Heart left ventricle (tissue), 16 donors: ENCODE data around the gene PFDN4. TPM values are rescaled to one million over a fixed set of nuclear protein-coding genes. Genes with fewer than 3 reads are reported as not detected.

ENCODE experiments used
- ATAC-seq, 4 donors: fragments of 200-7000 bp; cut with Tn5 transposase; one replicate each; pipeline ENCODE4 v1.9.1; 2020 to 2022; ENCODE audit warnings: moderate library complexity in 4 of 4, mild to moderate bottlenecking in 3 of 4, moderate number of reproducible peaks in 1 of 4
- DNase-seq, 5 donors: peaks; one replicate each; pipeline ENCODE4 v3.0.0-alpha.2; 2020
- H3K27ac ChIP-seq, 12 donors: fragments of 200-600 bp; sonication (generic) in 4 of 12; one replicate each; pipeline versions ENCODE4 v1.5.0 to v1.8.0; 2016 to 2022; ENCODE audit warnings: mild to moderate bottlenecking in 2 of 12
- H3K27me3 ChIP-seq, 9 donors: fragments of 200-600 bp; sonication (generic) in 2 of 9; one replicate each; pipeline versions ENCODE4 v1.5.1 to v1.8.0; 2016 to 2022; ENCODE audit warnings: mild to moderate bottlenecking in 3 of 9
- H3K36me3 ChIP-seq, 9 donors: fragments of 200-600 bp; sonication (generic) in 2 of 9; one replicate each; pipeline versions ENCODE4 v1.5.0 to v1.8.0; 2018 to 2022; ENCODE audit warnings: mild to moderate bottlenecking in 2 of 9
- H3K4me1 ChIP-seq, 12 donors: fragments of 200-600 bp; sonication (generic) in 4 of 12; one replicate each; pipeline versions ENCODE4 v1.5.0 to v1.8.0; 2016 to 2022; ENCODE audit warnings: mild to moderate bottlenecking in 3 of 12
- H3K4me3 ChIP-seq, 12 donors: fragments of 200-600 bp; sonication (generic) in 4 of 12; one replicate each; pipeline versions ENCODE4 v1.5.0 to v1.8.0; 2017 to 2022; ENCODE audit warnings: mild to moderate bottlenecking in 9 of 12, moderate library complexity in 4 of 12
- H3K9me3 ChIP-seq, 12 donors: fragments of 200-600 bp; sonication (generic) in 4 of 12; one replicate each; pipeline versions ENCODE4 v1.5.0 to v1.8.0; 2016 to 2022; ENCODE audit warnings: mild to moderate bottlenecking in 1 of 12
- POLR2A ChIP-seq, 2 donors: fragments of 450-650 bp; IDR thresholded peaks; one replicate each; pipeline ENCODE4 v1.6.1; 2017; ENCODE audit warnings: antibody characterized with exemption in 2 of 2, mild to moderate bottlenecking in 2 of 2, moderate library complexity in 2 of 2
- whole genome bisulfite sequencing, 4 donors: extraction: QIAGEN DNeasy Blood & Tissue Kit in 2 of 4; methylation state at CpG; one replicate each; pipeline versions ENCODE4 v1.1.5 to v1.1.7; 2013 to 2018; 5-methylcytosine and 5-hydroxymethylcytosine counted together
- intact Hi-C, 10 donors: fragments of 100-400 bp; cut with DNase I; formaldehyde crosslinking; loops; one replicate each; pipeline versions ENCODE4 v1.11.1 to v1.14.2; 2022
- polyA plus RNA-seq, 2 donors: library from polyadenylated mRNA; stranded (reverse); fragments of 200-250 nt; gene quantifications; one replicate each; pipeline ENCODE4 v1.2.3, GENCODE V29; 2013
- total RNA-seq, 9 donors: library from RNA; depleted of rRNA in 2 of 9; stranded (reverse); fragments of >200 nt in 2 of 9; fragmentation: NEBNext Ultra II Directional in 3 of 9; extraction: Animal tissue kit (Norgen Biotek cat#: 25700) in 3 of 9; gene quantifications; one replicate each; pipeline versions ENCODE4 v1.1.0 to v1.2.4, GENCODE V29; 2016 to 2023
- TF ChIP-seq, protein P1 (sequence below), 12 donors: fragments of 200-600 bp; sonication (generic) in 4 of 12; IDR thresholded peaks; one replicate each; pipeline versions ENCODE4 v1.5.0 to v1.8.0; 2018 to 2022; ENCODE audit warnings: antibody characterized with exemption in 12 of 12, mild to moderate bottlenecking in 5 of 12
- donor health status: ischemic (EF 13 %, LVEDD 7.1; RV severe dilation, severe dysfunction).
- donor health status: healthy with polysubstance abuse.
- donor health status: DM: no; HTN: yes; CAD: no.
- donor health status: DM: no; HTN: no; CAD: no.
- donor health status: ischemic (EF 25% LVEDD 6.9; RV normal size, moderate dysfunction).
- donor health status: ischemic (EF 25% LVEDD 5.7; RV mildly dilated, moderate dysfunction).
- donor health status: healthy.
- donor health status: DM: yes; HTN: yes; CAD: no.
- donor health status: ischemic (EF 35%, LVEDD 5.7; RV mildly dilated, moderate dysfunction).
- donor health status: nonischemic (EF 11% LVEDD 7.7; RV severe dilation, severe dysfunction).
- donor health status: DM: yes; HTN: yes; CAD: no.
- donor health status: PGD.
- donor health status: ischemic (EF 29% LVEDD 5.4; RV normal size, mild dysfunction).
- donor health status: nonischemic (EF 23%, LVEDD 6.1; RV moderate dilation, normal function).

The PFDN4 gene
- total and polyA plus RNA-seq, 11 donors: 21.0 to 92.0 (median 28.5) TPM

DNA sequence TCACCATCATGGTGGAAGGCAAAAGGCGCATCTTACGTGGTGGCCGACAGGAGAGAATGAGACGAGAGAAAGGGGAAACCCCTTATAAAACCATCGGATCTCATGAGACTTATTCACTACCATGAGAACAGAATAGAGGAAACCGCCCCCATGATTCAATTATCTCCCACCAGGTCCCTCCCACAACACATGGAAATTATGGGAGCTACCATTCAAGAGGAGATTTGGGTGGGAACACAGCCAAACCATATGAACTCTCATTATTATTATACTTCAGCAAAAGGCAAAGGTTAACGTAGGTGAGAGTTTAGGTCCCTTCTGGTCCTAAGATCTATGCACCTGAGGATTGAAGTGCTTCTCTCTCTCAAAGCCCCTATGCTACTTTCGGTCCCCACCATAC lies 2.4 kb upstream of the PFDN4 start:
- TF ChIP-seq, protein P1, sequence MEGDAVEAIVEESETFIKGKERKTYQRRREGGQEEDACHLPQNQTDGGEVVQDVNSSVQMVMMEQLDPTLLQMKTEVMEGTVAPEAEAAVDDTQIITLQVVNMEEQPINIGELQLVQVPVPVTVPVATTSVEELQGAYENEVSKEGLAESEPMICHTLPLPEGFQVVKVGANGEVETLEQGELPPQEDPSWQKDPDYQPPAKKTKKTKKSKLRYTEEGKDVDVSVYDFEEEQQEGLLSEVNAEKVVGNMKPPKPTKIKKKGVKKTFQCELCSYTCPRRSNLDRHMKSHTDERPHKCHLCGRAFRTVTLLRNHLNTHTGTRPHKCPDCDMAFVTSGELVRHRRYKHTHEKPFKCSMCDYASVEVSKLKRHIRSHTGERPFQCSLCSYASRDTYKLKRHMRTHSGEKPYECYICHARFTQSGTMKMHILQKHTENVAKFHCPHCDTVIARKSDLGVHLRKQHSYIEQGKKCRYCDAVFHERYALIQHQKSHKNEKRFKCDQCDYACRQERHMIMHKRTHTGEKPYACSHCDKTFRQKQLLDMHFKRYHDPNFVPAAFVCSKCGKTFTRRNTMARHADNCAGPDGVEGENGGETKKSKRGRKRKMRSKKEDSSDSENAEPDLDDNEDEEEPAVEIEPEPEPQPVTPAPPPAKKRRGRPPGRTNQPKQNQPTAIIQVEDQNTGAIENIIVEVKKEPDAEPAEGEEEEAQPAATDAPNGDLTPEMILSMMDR (IDR thresholded peaks at IDR 0.05): no peak
- TF ChIP-seq POLR2A (IDR thresholded peaks at IDR 0.05): no peak

DNA sequence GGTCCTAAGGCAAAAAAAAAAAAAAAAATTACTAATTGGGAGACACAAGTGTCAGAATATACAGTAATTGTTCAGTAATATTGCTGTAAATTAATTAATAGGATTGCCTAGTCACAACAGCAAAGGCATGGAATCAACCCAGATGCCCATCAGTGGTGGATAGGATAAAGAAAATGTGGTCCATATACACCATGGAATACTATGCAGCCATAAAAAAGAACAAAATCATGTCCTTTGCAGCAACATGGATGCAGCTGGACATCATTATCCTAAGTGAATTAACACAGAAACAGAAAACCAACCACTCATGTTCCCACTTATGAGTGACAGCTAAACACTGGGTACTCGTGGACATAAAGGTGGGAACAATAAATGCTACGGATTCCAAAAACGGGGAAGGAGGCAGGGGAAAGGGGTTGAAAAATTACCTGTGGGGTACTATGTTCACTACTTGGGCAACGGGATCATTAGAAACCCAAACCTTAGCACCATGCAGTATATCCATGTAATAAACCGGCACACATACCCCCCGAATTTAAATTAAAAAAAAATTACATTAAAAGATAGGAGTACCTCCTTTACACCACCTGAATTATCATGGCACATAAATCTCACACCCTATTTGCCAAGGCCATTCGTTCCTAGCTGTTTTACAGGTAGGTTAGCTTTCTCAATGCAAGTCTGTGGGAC lies 689 bp upstream of the PFDN4 start:
- TF ChIP-seq, protein P1 (IDR thresholded peaks at IDR 0.05): no peak
- TF ChIP-seq POLR2A (IDR thresholded peaks at IDR 0.05): no peak
- no peaks in the 10 kb centered on the region for H3K27me3 ChIP-seq
- intact Hi-C loops: loop anchor here in 2 of 10 donors (10.0 kb wide), 1 partner anchor 632 kb away; no protein-coding TSS in a partner anchor
- peaks cover 0 to 27% (median 14%) of the 10 kb centered on the region in 12 donors for H3K4me1 ChIP-seq
- ATAC-seq (no peak), DNase-seq (no peak)
- 59 to 68% (median 66%) methylated on average over 7 of the region's 7 CpGs for WGBS, 4 donors
- H3K9me3 ChIP-seq: no peaks in the 10 kb centered on the region
- H3K36me3 ChIP-seq: peaks cover 0 to 4% (median 0%) of the 10 kb centered on the region in 9 donors
- H3K27ac ChIP-seq: peak overlapping the region in 8 of 12 donors; percentile 94 to 100 (median 98)
- H3K4me3 ChIP-seq: peak overlapping the region in 10 of 12 donors; percentile 85 to 99 (median 93)

More for the DNA sequence above, 2.4 kb upstream of the PFDN4 start:
- Histone ChIP-seq H3K4me3 (no peak overlapping the region), H3K4me1 (peaks cover 0 to 23% (median 14%) of the 10 kb centered on the region in 12 donors), H3K36me3 (no peaks in the 10 kb centered on the region), H3K27ac (no peak overlapping the region), H3K9me3 (no peaks in the 10 kb centered on the region), H3K27me3 (no peaks in the 10 kb centered on the region)
- DNase-seq (no peak), ATAC-seq (no peak)
- WGBS, 4 donors: 70 to 75% (median 73%) methylated on average over 8 of the region's 8 CpGs
- intact Hi-C loops: loop anchor here in 2 of 10 donors (10.0 kb wide), 1 partner anchor 631 kb away; no protein-coding TSS in a partner anchor

DNA sequence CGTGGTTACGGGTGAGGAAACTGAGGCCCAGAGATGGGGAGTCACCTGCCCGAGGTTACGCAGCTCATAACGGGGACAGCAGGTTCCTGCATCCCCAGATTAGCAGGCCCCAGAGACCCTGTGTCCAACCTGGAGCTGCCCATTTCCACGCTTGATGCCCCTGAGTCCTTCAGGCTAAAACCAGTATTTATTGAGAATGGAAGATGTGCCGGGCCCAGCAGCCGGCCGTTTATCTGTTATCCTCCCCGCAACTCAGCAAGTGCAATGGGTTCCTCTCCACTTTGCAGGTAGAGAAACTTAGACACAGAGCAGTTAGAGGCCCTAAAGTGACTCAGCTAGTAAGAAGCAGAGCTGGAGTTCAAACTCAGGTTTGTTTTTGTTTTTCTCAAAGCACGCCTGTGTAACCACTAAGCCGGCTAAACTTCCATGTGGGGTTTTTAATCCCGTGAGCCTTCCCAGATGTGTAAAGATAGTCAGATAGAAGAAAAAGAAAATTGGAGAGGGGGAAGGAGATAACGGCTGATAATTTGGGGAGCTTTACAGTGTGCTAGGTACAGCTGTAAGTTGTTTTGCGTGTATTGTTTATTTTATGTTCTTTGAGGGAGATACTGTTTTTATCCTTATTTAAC lies 775 bp downstream of the PFDN4 start:
- WGBS, 4 donors: 2 to 5% (median 3%) methylated on average over 13 to 15 of the region's 15 CpGs
- no peaks in the 10 kb centered on the region for H3K27me3 ChIP-seq
- peaks cover 0 to 4% (median 0%) of the 10 kb centered on the region in 9 donors for H3K36me3 ChIP-seq
- intact Hi-C loops: loop anchor here in 2 of 10 donors (10.0 kb wide), 1 partner anchor 634 kb away; no protein-coding TSS in a partner anchor
- H3K9me3 ChIP-seq: no peaks in the 10 kb centered on the region
- no peak for DNase-seq
- peak overlapping the region; percentile 68 to 99 (median 93) for H3K4me3 ChIP-seq
- peak overlapping the region in 11 of 12 donors; percentile 94 to 100 (median 98) for H3K27ac ChIP-seq
- TF ChIP-seq, protein P1 (IDR thresholded peaks at IDR 0.05): no peak
- no peak for TF ChIP-seq POLR2A (IDR thresholded peaks at IDR 0.05)
- peaks cover 0 to 35% (median 17%) of the 10 kb centered on the region in 12 donors for H3K4me1 ChIP-seq
- peak in 2 of 4 donors; percentile 3 for ATAC-seq
